Uterus (tissue), 4 donors: ENCODE data around the gene CAND2. TPM values are rescaled to one million over a fixed set of nuclear protein-coding genes. Genes with fewer than 3 reads are reported as not detected.

Experiments
- DNase-seq, 2 donors: peaks; one replicate each; pipeline ENCODE4 v3.0.0-alpha.2; 2019 to 2020
- H3K27ac ChIP-seq, 2 donors: fragments of 200-600 bp; sonication (generic); 1 replicate in 1 of 2; 2 replicates in 1 of 2; pipeline ENCODE4 v1.5.1; 2016 to 2018
- H3K27me3 ChIP-seq, 2 donors: fragments of 200-600 bp; sonication (generic); one replicate each; pipeline ENCODE4 v1.5.1; 2018 to 2019; ENCODE audit warnings: control low read depth in 1 of 2
- H3K36me3 ChIP-seq, 2 donors: fragments of 200-600 bp; sonication (generic); one replicate each; pipeline ENCODE4 v1.5.1; 2019; ENCODE audit warnings: control low read depth in 1 of 2
- H3K4me1 ChIP-seq, 2 donors: fragments of 200-600 bp; sonication (generic); one replicate each; pipeline ENCODE4 v1.5.1; 2018 to 2019; ENCODE audit warnings: control low read depth in 1 of 2
- H3K4me3 ChIP-seq, 2 donors: fragments of 200-600 bp; sonication (generic); 1 replicate in 1 of 2; 2 replicates in 1 of 2; pipeline ENCODE4 v1.5.1; 2018 to 2019; ENCODE audit warnings: mild to moderate bottlenecking in 1 of 2
- H3K9me3 ChIP-seq, 2 donors: fragments of 200-600 bp; sonication (generic); one replicate each; pipeline ENCODE4 v1.5.1; 2019; ENCODE audit warnings: control low read depth in 1 of 2
- CTCF ChIP-seq, 4 experiments: fragments of 200-600 bp in 2 of 4; fragments of 450-650 bp in 2 of 4; sonication (generic) in 2 of 4; IDR thresholded peaks; one replicate each; pipeline ENCODE4 v1.5.1; 2016 to 2019; ENCODE audit warnings: antibody characterized with exemption in 4 of 4, mild to moderate bottlenecking in 2 of 4, moderate library complexity in 1 of 4
- POLR2A ChIP-seq, 2 donors: fragments of 450-650 bp; IDR thresholded peaks; one replicate each; pipeline ENCODE4 v1.6.1; 2016; ENCODE audit warnings: antibody characterized with exemption in 2 of 2, mild to moderate bottlenecking in 1 of 2, moderate library complexity in 1 of 2
- intact Hi-C: fragments of 100-400 bp; cut with DNase I; formaldehyde crosslinking; loops from one replicate; pipeline ENCODE4 v1.15.1; 2023; ENCODE audit warnings: low total_unique reads
- total RNA-seq, 4 donors: library from RNA; depleted of rRNA in 3 of 4; stranded (reverse); fragments of >200 nt in 3 of 4; gene quantifications; one replicate each; pipeline versions ENCODE4 v1.1.0 to v1.2.4, GENCODE V29; 2014 to 2023
- donor health status: DM: yes; HTN: yes; CAD: no.

Gene CAND2
- total RNA-seq, 4 donors from 2014 or later = 6.8 to 42.0 (median 22.1) TPM

DNA sequence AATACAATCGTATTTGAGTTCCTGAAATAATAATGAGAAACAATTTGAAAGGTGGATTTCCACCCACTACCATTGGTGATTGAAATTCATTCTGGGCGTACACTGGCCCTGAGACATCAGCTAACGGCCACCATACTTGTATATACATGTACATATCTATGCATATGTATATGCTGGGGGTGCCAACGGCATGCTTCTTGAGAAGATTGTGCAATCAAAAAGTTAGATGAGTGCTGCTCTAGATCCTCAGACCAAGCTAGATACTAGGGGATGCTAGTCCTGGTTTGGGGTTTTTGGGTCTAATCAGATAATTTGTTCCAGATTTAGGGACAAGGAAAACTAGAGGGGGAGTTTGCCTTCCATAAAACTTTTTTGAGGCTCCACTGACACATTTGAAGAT lies 40.3 kb upstream of the CAND2 start:
- DNase-seq = no peak
- no peaks in the 10 kb centered on the region for H3K36me3 ChIP-seq
- H3K27ac ChIP-seq = no peak overlapping the region
- intact Hi-C loops = no loop called here
- H3K9me3 ChIP-seq = no peaks in the 10 kb centered on the region
- no peaks in the 10 kb centered on the region for H3K27me3 ChIP-seq
- peaks cover 0 to 4% of the 10 kb centered on the region in 2 donors for H3K4me1 ChIP-seq
- no peak overlapping the region for H3K4me3 ChIP-seq
- TF ChIP-seq POLR2A (IDR thresholded peaks at IDR 0.05) = no peak
- TF ChIP-seq CTCF (IDR thresholded peaks at IDR 0.05) = no peak

GRCh38 chr3:12756635-12757034 lies 39.8 kb upstream of the CAND2 start:
- no peak for TF ChIP-seq POLR2A (IDR thresholded peaks at IDR 0.05)
- TF ChIP-seq CTCF (IDR thresholded peaks at IDR 0.05) = no peak
- Histone ChIP-seq H3K27ac (no peak overlapping the region), H3K36me3 (no peaks in the 10 kb centered on the region), H3K27me3 (no peaks in the 10 kb centered on the region), H3K4me1 (peaks cover 0 to 4% of the 10 kb centered on the region in 2 donors), H3K9me3 (no peaks in the 10 kb centered on the region), H3K4me3 (no peak overlapping the region)
- intact Hi-C loops = no loop called here
- no peak for DNase-seq

- Histone ChIP-seq H3K27me3 (no peaks in the 10 kb centered on the region), H3K27ac (peak overlapping the region; percentile 68 to 73), H3K9me3 (no peaks in the 10 kb centered on the region), H3K36me3 (no peaks in the 10 kb centered on the region), H3K4me3 (no peak overlapping the region), H3K4me1 (peaks cover 0 to 4% of the 10 kb centered on the region in 2 donors)
- TF ChIP-seq CTCF (IDR thresholded peaks at IDR 0.05) (no peak), POLR2A (IDR thresholded peaks at IDR 0.05) (no peak)
- intact Hi-C loops = no loop called here
- DNase-seq = peak; percentile 35 to 47
These were observed 38.3 kb upstream of the CAND2 start for GRCh38 chr3:12758025-12758781.

DNA sequence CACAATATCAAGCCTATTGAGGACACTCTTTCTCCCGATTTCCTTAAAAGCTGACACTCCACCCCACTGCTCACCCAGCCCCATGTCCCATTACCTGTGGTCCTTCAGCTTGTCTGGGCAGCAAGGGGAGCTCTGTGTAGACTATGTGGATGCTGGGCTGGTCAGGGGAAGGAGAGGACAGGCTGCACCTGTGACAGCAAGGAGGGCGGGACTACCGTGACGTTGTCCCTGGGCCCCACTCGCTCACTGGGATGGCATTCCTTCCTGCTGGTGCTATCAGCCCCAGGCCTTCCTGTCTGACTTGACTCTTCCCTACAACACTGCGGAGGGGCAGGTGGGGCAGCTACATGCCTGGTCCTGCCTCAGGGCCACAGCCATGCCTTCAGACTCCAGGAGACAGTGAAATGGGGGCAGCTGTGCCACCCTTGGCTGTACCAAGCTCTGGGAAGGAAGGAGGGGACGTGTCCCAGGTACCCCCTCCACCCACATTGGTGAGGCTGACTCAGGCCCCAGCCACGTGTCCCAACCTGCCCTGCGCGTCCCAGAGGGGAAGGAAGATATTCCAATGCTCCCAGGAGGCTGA lies 37.3 kb upstream of the CAND2 start, which contains the start of gene TMEM40:
Gene TMEM40 (minus strand): TSS at position 163 of the 583 bp plus-strand sequence. CDS start 9,427 bp downstream, outside the sequence.
- DNase-seq = no peak
- H3K4me3 ChIP-seq = no peak within 1 kb of the TSS
- intact Hi-C loops = no loop called here
- no peaks in the 10 kb centered on the region for H3K27me3 ChIP-seq
- peak within 1 kb of the TSS; percentile 68 to 73 for H3K27ac ChIP-seq
- H3K9me3 ChIP-seq = no peaks in the 10 kb centered on the region
- TF ChIP-seq POLR2A (IDR thresholded peaks at IDR 0.05) (no peak), CTCF (IDR thresholded peaks at IDR 0.05) (no peak)
- no peaks in the 10 kb centered on the region for H3K36me3 ChIP-seq
- peaks cover 0 to 4% of the 10 kb centered on the region in 2 donors for H3K4me1 ChIP-seq
